Tibial nerve (tissue), 4 donors: Measurements from ENCODE around the gene SLC38A3.

Source experiments
- CTCF ChIP-seq, 5 experiments: fragments of 200-600 bp in 3 of 5; fragments of 450-650 bp in 2 of 5; sonication (generic) in 3 of 5; IDR thresholded peaks; one replicate each; pipeline ENCODE4 v1.5.1; 2016 to 2019; ENCODE audit warnings: antibody characterized with exemption in 5 of 5, mild to moderate bottlenecking in 3 of 5, moderate library complexity in 2 of 5
- EP300 ChIP-seq, 2 donors: sonication (generic); formaldehyde crosslinking; IDR thresholded peaks; one replicate each; pipeline ENCODE4 v1.6.1; 2017; ENCODE audit warnings: antibody characterized with exemption in 2 of 2, mild to moderate bottlenecking in 1 of 2
- POLR2A ChIP-seq, 2 donors: fragments of 450-650 bp; IDR thresholded peaks; one replicate each; pipeline ENCODE4 v1.6.1; 2017; ENCODE audit warnings: antibody characterized with exemption in 2 of 2, mild to moderate bottlenecking in 2 of 2, moderate library complexity in 2 of 2

GRCh38 chr3:50233176-50233575 lies 28.1 kb downstream of the SLC38A3 start:
- TF ChIP-seq CTCF (IDR thresholded peaks at IDR 0.05), result no peak
- TF ChIP-seq POLR2A (IDR thresholded peaks at IDR 0.05), result no peak
- no peak for TF ChIP-seq EP300 (IDR thresholded peaks at IDR 0.05)
